ENCODE results near the gene RILPL1.
"Not testable (repeated sequence)": the region's sequence is repeated elsewhere in the genome, so short reads cannot be mapped to it uniquely, and the experiment has no call there.

DNA sequence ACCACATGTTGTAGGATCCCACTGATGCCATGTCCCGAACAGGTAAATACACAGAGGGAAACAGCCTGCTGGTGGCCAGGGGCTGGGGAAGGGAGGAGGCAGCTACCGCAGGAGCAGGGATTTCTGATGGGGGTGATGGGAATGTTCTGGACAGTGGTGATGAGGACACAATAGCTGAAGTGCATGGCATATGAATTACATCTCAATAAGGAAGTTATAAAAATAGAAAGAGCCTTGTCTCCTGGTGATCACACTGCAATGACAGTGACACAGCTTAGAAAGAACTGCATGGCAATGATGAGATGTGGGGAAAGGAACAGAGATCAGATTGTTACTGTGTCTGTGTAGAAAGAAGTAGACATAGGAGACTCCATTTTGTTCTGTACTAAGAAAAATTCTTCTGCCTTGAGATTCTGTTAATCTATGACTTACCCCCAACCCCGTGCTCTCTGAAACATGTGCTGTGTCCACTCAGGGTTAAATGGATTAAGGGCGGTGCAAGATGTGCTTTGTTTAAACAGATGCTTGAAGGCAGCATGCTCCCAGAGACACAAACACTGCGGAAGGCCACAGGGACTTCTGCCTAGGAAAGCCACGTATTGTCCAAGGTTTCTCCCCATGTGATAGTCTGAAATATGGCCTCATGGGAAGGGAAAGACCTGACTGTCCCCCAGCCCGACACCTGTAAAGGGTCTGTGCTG lies 41.0 kb downstream of the RILPL1 start:
- TF ChIP-seq POLR2A (IDR thresholded peaks at IDR 0.05) = not testable (repeated sequence)
- TF ChIP-seq, protein P1, sequence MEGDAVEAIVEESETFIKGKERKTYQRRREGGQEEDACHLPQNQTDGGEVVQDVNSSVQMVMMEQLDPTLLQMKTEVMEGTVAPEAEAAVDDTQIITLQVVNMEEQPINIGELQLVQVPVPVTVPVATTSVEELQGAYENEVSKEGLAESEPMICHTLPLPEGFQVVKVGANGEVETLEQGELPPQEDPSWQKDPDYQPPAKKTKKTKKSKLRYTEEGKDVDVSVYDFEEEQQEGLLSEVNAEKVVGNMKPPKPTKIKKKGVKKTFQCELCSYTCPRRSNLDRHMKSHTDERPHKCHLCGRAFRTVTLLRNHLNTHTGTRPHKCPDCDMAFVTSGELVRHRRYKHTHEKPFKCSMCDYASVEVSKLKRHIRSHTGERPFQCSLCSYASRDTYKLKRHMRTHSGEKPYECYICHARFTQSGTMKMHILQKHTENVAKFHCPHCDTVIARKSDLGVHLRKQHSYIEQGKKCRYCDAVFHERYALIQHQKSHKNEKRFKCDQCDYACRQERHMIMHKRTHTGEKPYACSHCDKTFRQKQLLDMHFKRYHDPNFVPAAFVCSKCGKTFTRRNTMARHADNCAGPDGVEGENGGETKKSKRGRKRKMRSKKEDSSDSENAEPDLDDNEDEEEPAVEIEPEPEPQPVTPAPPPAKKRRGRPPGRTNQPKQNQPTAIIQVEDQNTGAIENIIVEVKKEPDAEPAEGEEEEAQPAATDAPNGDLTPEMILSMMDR (IDR thresholded peaks at IDR 0.05) = not testable (repeated sequence)
